CD4-positive, alpha-beta memory T cell (primary cell): Measurements from ENCODE around the gene MAGOH. TPM values are rescaled to one million over a fixed set of nuclear protein-coding genes. Genes with fewer than 3 reads are reported as not detected.

Source experiments
- polyA plus RNA-seq, 2 donors: library from polyadenylated mRNA; unstranded; fragments of 300-500 nt; fragmentation: Illumina TruSeq; gene quantifications; one replicate each; pipeline ENCODE4 v1.2.3, GENCODE V29; 2021
- total RNA-seq, 2 experiments: library from RNA; stranded (reverse); gene quantifications; one replicate each; pipeline ENCODE4 v1.2.3, GENCODE V29; 2021

The MAGOH gene
- total and polyA plus RNA-seq, 4 experiments from 2014 or later = 46.7 to 104 (median 60.1) TPM

Other genes starting within 250 kb of the MAGOH start
- gene PODN, start 176.3 kb downstream of the MAGOH start, total RNA-seq = not detected
- gene PODN, start 176.3 kb downstream of the MAGOH start, polyA plus RNA-seq = not detected
- not detected for gene SLC1A7, start 95.9 kb downstream of the MAGOH start, total RNA-seq
- gene SLC1A7, start 95.9 kb downstream of the MAGOH start, polyA plus RNA-seq = not detected
- 10 to 100 TPM; 17.8 to 18.9 TPM for gene CPT2, start 41.7 kb downstream of the MAGOH start, total RNA-seq
- 10 to 100 TPM; 15.8 to 20.0 TPM for gene CPT2, start 41.7 kb downstream of the MAGOH start, polyA plus RNA-seq
- gene CZIB, start 17.9 kb downstream of the MAGOH start, total RNA-seq = 10 to 100 TPM; 82.4 to 82.5 TPM
- 100 to 1,000 TPM in 1 of 2 donors, 10 to 100 TPM in 1; 62.0 to 101 TPM for gene CZIB, start 17.9 kb downstream of the MAGOH start, polyA plus RNA-seq
- gene LRP8, start 89.6 kb upstream of the MAGOH start, total RNA-seq = 10 to 100 TPM; 16.3 to 17.6 TPM
- gene LRP8, start 89.6 kb upstream of the MAGOH start, polyA plus RNA-seq = 1 to 10 TPM in 1 of 2 donors, under 1 TPM in 1; 0.91 to 3.7 TPM
- gene DMRTB1, start 220.9 kb upstream of the MAGOH start, total RNA-seq = not detected
- not detected for gene DMRTB1, start 220.9 kb upstream of the MAGOH start, polyA plus RNA-seq